HG02642 (cell line): Measurements from ENCODE around the gene STARD10.
A peak's percentile ranks its signal among the peaks of the same experiment; 100 is the strongest.

Experiments
- ATAC-seq: cut with Tn5 transposase; IDR thresholded peaks from one replicate; pipeline ENCODE4 v1.9.1; 2021; ENCODE audit warnings: mild to moderate bottlenecking; ENCODE audit not compliant: unreplicated experiment, poor library complexity

The STARD10 gene

DNA sequence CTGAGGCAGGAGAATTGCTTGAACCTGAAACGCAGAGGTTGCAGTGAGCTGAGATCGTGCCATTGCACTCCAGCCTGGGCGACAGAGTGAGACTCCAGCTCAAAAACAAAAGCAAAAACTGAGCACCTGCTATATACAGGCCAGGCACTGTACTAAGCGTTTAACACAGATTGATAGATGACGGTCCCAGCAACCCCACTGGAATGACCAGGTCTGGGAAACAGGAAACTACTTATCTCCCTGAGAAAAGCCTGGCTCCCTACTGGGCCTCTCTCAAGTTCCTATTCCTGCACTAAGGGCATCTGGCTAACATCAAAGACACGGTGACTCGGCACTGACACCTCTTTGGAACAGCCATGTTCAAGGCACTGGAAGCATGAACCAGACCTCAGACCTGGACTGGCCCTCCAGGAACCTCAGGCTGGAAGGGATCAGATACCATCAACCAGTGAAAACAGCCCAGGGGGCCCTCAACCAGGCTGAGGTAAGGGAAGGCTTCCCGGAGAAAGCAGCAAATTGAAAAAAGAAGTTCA, 58.3 kb downstream of the STARD10 start:
- ATAC-seq, result no peak

GRCh38 chr11:72732329-72732728, 61.5 kb downstream of the STARD10 start:
- ATAC-seq, result no peak

DNA sequence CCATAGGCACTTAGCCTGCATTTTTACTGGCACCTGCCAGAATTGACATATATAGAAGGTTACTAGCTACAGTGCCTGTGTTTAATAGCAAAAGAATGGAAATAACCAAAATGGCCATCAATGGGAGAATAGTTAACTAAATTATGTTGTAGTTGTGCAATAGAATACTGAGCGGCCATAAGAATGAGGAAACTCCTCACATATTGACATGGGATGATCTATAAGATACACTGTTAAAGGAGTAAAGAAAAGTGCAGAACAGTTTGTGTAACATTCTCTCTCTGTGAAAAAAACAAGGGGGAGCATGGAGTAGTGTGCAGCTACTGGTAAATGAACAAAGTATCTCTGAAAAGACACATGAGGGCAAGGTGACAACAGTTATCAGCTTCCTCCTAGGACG, 63.1 kb downstream of the STARD10 start:
- no peak for ATAC-seq

DNA sequence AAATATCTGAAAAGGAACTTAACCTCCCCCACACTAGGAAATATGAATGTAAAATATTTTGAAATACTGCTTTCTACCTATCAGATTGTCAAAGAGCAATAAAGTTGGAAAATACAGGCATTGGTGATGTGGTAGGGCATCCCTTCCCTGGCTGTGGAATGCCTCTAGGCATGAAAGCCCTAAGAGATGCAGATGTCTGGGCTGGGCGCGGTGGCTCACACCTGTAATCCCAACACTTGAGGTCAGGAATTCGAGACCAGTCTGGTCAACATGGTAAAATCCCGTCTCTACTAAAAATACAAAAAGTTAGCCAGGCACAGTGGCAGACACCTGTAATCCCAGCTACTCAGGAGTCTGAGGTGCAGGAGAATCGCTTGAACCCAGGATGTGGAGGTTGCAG, 63.6 kb downstream of the STARD10 start:
- no peak for ATAC-seq

DNA sequence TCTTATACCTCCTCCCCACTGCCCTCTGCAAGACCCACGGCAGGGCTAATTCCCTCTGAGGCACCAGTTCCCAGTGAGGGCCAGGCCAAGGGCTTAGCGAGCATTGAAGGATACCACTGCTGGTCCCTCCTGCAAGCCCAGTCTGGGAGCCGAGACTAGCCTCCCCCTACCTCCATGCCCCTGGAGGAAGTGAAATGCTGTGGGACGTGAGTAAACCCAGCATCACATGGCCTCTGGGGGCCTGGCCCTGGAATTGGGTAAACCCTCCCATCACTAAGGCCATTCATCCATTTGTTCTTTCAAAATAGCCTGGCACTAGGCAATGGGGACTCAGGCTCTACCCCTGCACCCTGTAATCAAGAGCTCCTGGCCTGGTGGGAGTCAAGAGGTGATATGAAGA, 66.3 kb downstream of the STARD10 start:
- ATAC-seq, result no peak

GRCh38 chr11:72726266-72727220, 67.3 kb downstream of the STARD10 start:
- no peak for ATAC-seq

- no peak for ATAC-seq
Measured at GRCh38 chr11:72725724-72726028, 68.2 kb downstream of the STARD10 start.

- no peak for ATAC-seq
Measured at GRCh38 chr11:72724851-72725723, 68.8 kb downstream of the STARD10 start.

DNA sequence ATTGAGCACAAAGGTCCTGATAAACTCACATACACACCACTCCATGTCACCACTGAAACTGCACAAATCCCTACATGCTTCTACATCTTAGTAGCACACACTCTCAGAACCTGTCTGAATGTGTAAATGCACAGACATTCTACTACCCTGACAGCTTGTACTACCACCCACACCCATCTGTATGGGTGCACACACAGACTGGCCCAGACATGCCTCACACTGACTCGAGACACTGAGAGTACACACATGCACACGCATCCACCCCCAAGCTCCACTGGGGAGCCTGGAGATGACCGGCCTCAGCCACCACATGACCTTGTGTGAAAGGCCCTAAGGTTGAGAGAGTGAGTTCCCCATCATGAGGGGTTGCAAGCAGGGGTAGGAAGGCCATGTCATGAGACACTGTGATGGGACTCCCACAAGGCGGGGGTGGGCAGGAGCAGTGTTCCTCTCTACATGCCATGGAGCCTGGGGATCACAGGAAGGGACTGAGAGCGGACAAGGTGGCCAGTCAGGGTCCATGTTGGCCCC, 69.8 kb downstream of the STARD10 start:
- no peak for ATAC-seq

DNA sequence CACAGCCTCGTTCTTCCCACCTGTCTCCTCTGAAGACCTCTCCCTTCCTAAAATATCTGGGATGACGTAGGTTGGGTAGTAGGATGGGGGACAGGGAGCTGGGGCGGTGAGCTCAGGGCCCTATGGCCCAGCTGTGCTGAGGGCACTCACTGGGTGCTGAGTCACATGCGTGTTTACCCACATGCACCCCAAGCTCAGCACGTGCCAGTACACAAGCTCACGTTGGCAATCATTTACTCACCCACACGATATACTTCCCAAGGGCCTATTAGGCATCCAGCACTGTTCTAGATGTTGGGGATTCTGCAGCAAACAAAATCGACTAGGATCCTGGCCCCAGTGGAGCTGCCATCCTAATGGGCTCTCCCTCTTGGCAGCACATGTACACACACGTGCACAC, 70.3 kb downstream of the STARD10 start:
- no peak for ATAC-seq

DNA sequence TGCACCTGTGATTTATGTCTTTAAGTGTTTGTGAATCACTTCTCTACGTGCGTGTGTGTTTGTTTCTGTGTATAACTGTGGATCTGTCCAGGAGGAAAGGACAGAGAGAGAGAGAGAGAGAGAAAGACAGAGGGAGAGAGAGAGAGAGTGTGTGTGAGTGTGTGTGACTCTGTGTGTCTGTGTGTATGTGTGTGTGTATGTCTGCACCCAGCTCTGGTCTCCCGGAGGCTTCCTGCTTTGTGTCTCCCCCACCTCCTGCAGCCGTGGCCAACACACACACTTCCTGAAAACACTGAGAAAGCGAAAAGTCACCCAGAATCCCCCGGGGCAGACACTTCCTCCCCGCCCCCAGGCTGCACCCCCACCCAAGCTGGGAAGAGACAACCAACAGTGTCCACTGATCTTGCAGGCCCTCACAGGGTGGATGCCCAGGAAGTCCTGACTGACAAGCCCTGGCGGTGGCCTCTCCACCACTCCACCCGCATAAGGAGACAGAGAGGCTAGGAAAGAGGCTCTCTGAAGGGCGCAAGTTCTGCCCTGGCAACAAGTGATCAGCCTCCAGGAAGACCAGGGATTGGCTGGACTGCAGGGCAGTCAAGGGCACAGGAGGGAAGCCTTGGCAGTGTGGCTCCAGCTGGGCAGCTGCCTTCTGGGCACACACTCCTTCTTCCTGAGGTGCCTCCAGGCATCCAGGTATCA, 71.6 kb downstream of the STARD10 start:
- peak; percentile 76 for ATAC-seq

DNA sequence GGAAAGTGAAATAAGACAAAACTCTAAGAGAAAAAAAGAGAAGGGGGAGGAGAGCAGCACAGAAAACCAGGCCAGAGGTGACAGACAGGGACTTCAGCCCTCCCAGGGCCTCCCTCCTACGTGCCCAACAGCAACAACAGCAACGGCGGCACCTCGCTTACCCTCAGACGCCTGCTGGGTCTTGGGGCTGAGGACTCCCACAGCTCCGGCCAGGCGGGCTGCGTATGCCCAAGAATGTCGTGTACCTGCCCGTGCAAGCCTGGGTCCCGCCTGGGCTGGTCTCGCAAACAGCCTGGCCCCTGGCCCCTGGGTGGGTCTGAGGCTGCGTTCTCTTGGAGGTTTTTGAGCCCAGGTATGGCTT, 72.2 kb downstream of the STARD10 start:
- no peak for ATAC-seq

- no peak for ATAC-seq
Measured at GRCh38 chr11:72721276-72721675, 72.6 kb downstream of the STARD10 start.

- ATAC-seq, result no peak
Measured at GRCh38 chr11:72720784-72721183, 73.1 kb downstream of the STARD10 start.

DNA sequence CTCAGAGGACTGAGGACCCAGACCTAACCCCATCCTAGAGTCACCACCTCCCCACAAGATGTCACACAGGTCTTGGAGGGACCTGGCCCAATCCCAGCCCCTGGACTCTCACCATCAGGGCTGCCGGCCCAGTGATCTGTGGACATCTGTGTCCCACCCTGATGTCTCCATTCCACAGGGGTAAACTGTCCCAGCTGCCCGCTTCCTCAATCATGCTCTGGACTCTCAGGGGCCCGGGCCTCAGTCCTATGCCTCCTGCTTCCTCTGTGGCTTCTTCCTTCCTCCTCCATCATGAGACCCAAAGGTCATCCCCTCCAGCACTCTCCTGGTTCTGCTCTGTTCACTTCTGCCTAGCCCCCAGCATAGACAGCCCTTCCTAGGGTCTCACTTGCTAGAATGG, 73.8 kb downstream of the STARD10 start:
- ATAC-seq, result no peak

DNA sequence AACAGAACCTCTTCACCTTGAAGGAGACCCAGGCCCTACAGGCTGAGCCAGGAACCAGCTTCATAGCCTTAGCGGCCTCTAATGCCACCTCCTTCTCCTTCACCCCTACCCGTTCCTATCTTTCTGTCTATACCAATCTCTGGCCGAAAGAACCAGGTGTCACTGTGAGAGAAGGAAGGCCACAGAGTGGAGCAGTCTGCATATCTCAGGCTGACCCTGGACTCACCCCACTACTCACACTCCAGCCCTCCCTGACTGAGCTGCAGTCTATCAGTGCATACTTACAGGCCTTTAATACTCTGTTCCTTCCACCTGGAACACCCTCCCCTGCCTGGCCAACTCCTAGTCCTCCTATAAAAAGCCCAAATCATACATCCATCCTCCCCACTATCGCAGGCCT, 74.3 kb downstream of the STARD10 start:
- no peak for ATAC-seq

DNA sequence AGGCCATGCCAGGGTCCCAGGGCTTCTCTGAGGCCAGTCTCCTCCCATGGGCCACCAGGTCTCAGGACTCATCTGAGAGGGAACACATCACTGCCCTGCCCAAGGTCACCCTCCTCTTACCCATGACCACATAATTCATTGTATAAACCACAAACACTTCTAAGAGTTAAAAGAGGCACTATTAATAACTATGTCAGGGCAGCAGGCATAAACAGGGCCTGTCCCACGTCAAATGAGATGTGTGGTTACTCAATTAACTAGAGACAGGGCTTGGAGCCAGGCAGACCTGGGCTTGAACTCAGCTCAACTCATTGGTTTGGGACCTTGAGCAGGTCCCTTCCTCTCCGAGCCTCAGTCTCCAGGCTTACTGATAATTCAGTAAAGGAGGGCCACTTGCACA, 74.7 kb downstream of the STARD10 start:
- ATAC-seq, result no peak

DNA sequence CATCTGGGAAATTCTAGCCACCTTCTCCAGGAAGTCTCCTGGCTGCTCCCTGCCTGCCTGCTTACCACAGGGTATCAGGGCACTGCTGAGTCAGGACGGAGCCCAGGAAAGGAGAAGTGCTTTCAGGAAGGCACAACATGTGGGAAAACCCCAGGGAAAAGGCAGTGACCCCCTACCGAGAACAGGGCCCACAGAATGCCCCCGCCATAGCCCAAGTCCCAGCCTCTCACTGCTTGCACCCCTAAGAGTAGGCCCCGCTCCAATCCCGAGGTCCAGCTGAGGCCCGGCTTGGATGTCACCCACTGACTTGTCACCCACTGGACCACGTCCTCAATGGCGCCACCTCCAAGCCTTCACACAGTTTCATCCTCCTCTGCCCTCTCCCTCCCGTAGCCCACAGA, 75.7 kb downstream of the STARD10 start:
- ATAC-seq, result no peak

DNA sequence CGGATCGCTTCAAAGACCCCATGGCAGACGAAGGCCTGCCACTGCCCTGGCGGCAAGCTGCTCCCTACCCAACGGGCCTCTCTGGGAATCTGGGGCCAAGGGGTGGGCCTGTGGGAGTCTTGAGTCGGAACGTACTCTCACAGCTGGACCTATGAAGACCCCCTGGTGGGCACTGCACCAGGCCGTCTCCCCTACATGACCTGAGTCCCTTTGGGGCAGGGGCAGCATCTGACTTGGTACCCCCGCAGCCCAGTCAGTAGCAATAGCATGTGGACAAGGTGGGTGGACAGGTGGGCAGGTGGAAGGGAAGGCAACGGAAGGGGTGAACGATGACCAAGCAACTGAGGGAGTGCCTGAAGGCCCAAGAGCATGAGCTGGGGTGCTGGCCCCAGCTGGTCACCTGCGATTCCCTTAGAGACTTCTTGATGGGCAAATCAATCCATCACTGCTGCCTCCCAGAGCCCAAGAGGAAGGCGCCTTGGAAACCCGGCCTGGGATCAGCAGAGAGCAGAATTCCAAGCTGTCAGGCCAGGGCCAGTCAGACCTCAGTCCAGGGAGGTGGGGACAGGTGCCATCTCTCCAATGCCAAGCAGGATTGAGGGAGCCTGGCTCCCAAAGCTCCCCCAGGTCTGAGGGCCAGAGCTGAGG, 76.9 kb downstream of the STARD10 start:
- ATAC-seq, result no peak

DNA sequence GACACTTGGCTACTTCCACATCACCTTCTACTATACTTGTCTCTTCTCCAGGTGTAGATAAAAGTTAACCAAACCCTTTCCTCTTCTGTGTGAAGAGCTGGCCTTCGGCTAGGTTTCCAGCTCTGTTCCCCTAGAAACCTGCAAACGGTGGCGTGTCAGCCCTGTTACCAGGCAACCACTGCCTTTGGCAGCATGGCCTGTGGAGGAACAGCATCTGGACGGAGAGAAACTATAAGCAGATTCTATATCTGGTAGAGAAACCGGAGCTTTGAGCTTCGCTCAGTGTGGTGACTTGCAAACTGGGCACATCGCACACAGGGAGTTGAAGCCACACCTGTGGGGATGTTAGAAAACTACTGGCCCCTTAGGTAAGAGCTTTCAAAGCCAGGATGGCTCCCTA, 77.6 kb downstream of the STARD10 start:
- ATAC-seq, result no peak
